Activated CD8-positive, alpha-beta T cell treated with anti-CD3 and anti-CD28 coated beads, Interleukin-2, amount 10 ng/mL, durations not matched to agents 7 days and 5 days (primary cell): ENCODE measurements around the gene CEP170B. TPM values are rescaled to one million over a fixed set of nuclear protein-coding genes. Genes with fewer than 3 reads are reported as not detected.
"Not testable (repeated sequence)": the region's sequence is repeated elsewhere in the genome, so short reads cannot be mapped to it uniquely, and the experiment has no call there.

Experiments
- ATAC-seq: fragments of 150-1000 bp; cut with Tn5 transposase; one replicate; pipeline ENCODE4 v1.10.0; 2021; ENCODE audit warnings: moderate library complexity
- CTCF ChIA-PET: fragments of 350-600 bp; sonication (Branson Sonifier 250); formaldehyde crosslinking; loops from one replicate; lab custom pipeline; 2021; ENCODE audit warnings: antibody characterized with exemption; lab: Charles Lee
- POLR2A ChIA-PET: fragments of 350-600 bp; sonication (Branson Sonifier 250); formaldehyde crosslinking; loops from one replicate; lab custom pipeline; 2021; ENCODE audit warnings: antibody characterized with exemption; lab: Charles Lee
- DNase-seq: peaks from one replicate; pipeline ENCODE4 v3.0.0-alpha.2; 2020
- H3K27ac Mint-ChIP-seq: one replicate; pipeline ENCODE4 v1.8.0; 2021; ENCODE audit warnings: mild to moderate bottlenecking, mixed read lengths
- H3K27me3 Mint-ChIP-seq: one replicate; pipeline ENCODE4 v1.8.0; 2021; ENCODE audit warnings: low read depth, mixed read lengths
- H3K36me3 Mint-ChIP-seq: one replicate; pipeline ENCODE4 v1.8.0; 2021; ENCODE audit warnings: low read depth, mixed read lengths
- H3K4me1 Mint-ChIP-seq: one replicate; pipeline ENCODE4 v1.8.0; 2021; ENCODE audit warnings: low read depth, mixed read lengths
- H3K4me3 Mint-ChIP-seq: one replicate; pipeline ENCODE4 v1.8.0; 2021; ENCODE audit warnings: mild to moderate bottlenecking, mixed read lengths
- H3K9me3 Mint-ChIP-seq: one replicate; pipeline ENCODE4 v1.8.0; 2022; ENCODE audit warnings: mixed read lengths; ENCODE audit not compliant: insufficient read depth
- total RNA-seq, 2 experiments: library from RNA; stranded (reverse); gene quantifications; one replicate each; pipeline ENCODE4 v1.2.3, GENCODE V29; 2021

Gene CEP170B
- total RNA-seq, 2 experiments from 2014 or later = 2.5 to 2.7 TPM

GRCh38 chr14:104885973-104886689, 21.1 kb downstream of the CEP170B start:
- DNase-seq (no peak), ATAC-seq (no peak)
- Mint-ChIP-seq H3K36me3 (no peaks in the 10 kb centered on the region), H3K27me3 (no peaks in the 10 kb centered on the region), H3K4me3 (no peak overlapping the region), H3K9me3 (no peaks in the 10 kb centered on the region), H3K27ac (no peak overlapping the region), H3K4me1 (no peaks in the 10 kb centered on the region)
- CTCF ChIA-PET = no interaction called here
- POLR2A ChIA-PET = no interaction called here

GRCh38 chr14:104886690-104887622, 21.9 kb downstream of the CEP170B start:
- ChIA-PET POLR2A (interaction anchor here (0.6 kb wide), 1 partner anchor 1974 kb away, joined by 3 read pairs; no protein-coding TSS in a partner anchor), CTCF (no interaction called here)
- Mint-ChIP-seq H3K4me3 (no peak overlapping the region), H3K27ac (no peak overlapping the region), H3K4me1 (no peaks in the 10 kb centered on the region), H3K27me3 (no peaks in the 10 kb centered on the region), H3K9me3 (no peaks in the 10 kb centered on the region), H3K36me3 (no peaks in the 10 kb centered on the region)
- DNase-seq (no peak), ATAC-seq (no peak)

- no peaks in the 10 kb centered on the region for H3K4me1 Mint-ChIP-seq
- no peak for DNase-seq
These were observed 22.8 kb downstream of the CEP170B start for GRCh38 chr14:104887623-104888488.

GRCh38 chr14:104888489-104889374, 23.7 kb downstream of the CEP170B start:
- Mint-ChIP-seq H3K27ac (no peak overlapping the region), H3K4me1 (no peaks in the 10 kb centered on the region), H3K27me3 (no peaks in the 10 kb centered on the region), H3K36me3 (no peaks in the 10 kb centered on the region), H3K4me3 (no peak overlapping the region), H3K9me3 (no peaks in the 10 kb centered on the region)
- DNase-seq (no peak), ATAC-seq (no peak)
- ChIA-PET POLR2A (no interaction called here), CTCF (no interaction called here)

More at GRCh38 chr14:104887623-104888488, 22.8 kb downstream of the CEP170B start:
- ChIA-PET POLR2A (interaction anchor here (0.6 kb wide), 1 partner anchor 1973 kb away, joined by 3 read pairs; no protein-coding TSS in a partner anchor), CTCF (no interaction called here)
- Mint-ChIP-seq H3K4me3 (no peak overlapping the region), H3K27ac (no peak overlapping the region), H3K36me3 (no peaks in the 10 kb centered on the region), H3K9me3 (no peaks in the 10 kb centered on the region), H3K27me3 (no peaks in the 10 kb centered on the region)
- ATAC-seq = no peak

- Mint-ChIP-seq H3K27ac (no peak overlapping the region), H3K4me1 (no peaks in the 10 kb centered on the region), H3K4me3 (no peak overlapping the region), H3K27me3 (no peaks in the 10 kb centered on the region), H3K36me3 (no peaks in the 10 kb centered on the region), H3K9me3 (no peaks in the 10 kb centered on the region)
- no peak for ATAC-seq
- ChIA-PET CTCF (no interaction called here), POLR2A (no interaction called here)
- no peak for DNase-seq
These were observed 24.3 kb downstream of the CEP170B start for GRCh38 chr14:104889375-104889757.

GRCh38 chr14:104890292-104890691, 25.2 kb downstream of the CEP170B start:
- ATAC-seq, H3K27me3 Mint-ChIP-seq, H3K36me3 Mint-ChIP-seq, DNase-seq, POLR2A ChIA-PET, H3K4me1 Mint-ChIP-seq, H3K9me3 Mint-ChIP-seq, H3K4me3 Mint-ChIP-seq, CTCF ChIA-PET, H3K27ac Mint-ChIP-seq: not testable (repeated sequence)

GRCh38 chr14:104891121-104891551, 26.1 kb downstream of the CEP170B start:
- no peaks in the 10 kb centered on the region for H3K36me3 Mint-ChIP-seq
- ATAC-seq = no peak
- POLR2A ChIA-PET = interaction anchor here (0.6 kb wide), 1 partner anchor 79 kb away, joined by 3 read pairs; no protein-coding TSS in a partner anchor

GRCh38 chr14:104891664-104892530, 26.8 kb downstream of the CEP170B start:
- CTCF ChIA-PET = no interaction called here
- POLR2A ChIA-PET = no interaction called here
- H3K27ac Mint-ChIP-seq = no peak overlapping the region
- no peak for ATAC-seq
- H3K4me3 Mint-ChIP-seq = no peak overlapping the region
- H3K9me3 Mint-ChIP-seq = no peaks in the 10 kb centered on the region
- DNase-seq = no peak
- H3K27me3 Mint-ChIP-seq = no peaks in the 10 kb centered on the region
- no peaks in the 10 kb centered on the region for H3K4me1 Mint-ChIP-seq
- no peaks in the 10 kb centered on the region for H3K36me3 Mint-ChIP-seq

More at GRCh38 chr14:104891121-104891551, 26.1 kb downstream of the CEP170B start:
- no peak for DNase-seq
- Mint-ChIP-seq H3K4me1 (no peaks in the 10 kb centered on the region), H3K27ac (no peak overlapping the region), H3K4me3 (no peak overlapping the region), H3K27me3 (no peaks in the 10 kb centered on the region), H3K9me3 (no peaks in the 10 kb centered on the region)
- CTCF ChIA-PET = no interaction called here

- ChIA-PET POLR2A (no interaction called here), CTCF (no interaction called here)
- Mint-ChIP-seq H3K27me3 (no peaks in the 10 kb centered on the region), H3K4me3 (no peak overlapping the region), H3K27ac (no peak overlapping the region), H3K36me3 (no peaks in the 10 kb centered on the region), H3K9me3 (no peaks in the 10 kb centered on the region), H3K4me1 (no peaks in the 10 kb centered on the region)
- no peak for ATAC-seq
- no peak for DNase-seq
These were observed 27.7 kb downstream of the CEP170B start for GRCh38 chr14:104892531-104893434.
